Hepatic stellate cell (primary cell): Measurements from ENCODE around the gene OXTR.
"Not testable (repeated sequence)": the region's sequence is repeated elsewhere in the genome, so short reads cannot be mapped to it uniquely, and the experiment has no call there.

ENCODE experiments used
- DNase-seq: peaks from one replicate; pipeline ENCODE4 v3.0.0; 2011; ENCODE audit warnings: low spot score

OXTR gene

DNA sequence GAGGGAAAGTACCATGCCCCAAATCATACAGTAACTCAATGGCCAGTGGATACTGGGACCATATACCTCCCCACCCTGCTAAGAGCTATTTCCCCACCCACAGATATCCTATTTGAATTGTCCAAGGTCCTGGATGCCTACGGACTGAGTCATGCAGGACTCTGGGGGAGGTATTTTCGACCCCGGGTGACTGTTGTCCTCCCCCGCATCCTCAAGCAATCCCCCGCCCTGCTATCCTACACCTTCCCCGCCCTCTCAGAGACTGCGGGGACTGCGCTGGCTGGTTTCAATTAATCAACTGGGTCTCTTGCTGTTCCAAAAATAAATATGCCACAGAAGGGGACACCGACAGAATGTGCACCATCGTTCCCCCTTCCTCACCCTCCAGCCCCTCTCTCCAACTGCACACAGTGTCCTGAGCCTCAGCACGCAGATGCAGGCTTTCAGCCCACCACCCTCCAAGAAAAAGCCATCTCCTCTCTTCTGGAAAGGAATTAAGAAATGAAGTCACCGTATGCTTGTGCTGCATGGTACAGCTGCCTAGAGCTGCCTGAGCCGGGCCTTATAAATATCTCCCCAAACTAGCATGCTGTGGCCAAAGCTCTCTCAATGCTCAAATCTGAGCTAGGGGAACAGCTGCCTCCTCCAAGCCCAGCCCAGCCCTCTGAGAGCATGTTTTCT is 27.7 kb downstream of the OXTR start:
- peak; percentile 84 for DNase-seq

DNA sequence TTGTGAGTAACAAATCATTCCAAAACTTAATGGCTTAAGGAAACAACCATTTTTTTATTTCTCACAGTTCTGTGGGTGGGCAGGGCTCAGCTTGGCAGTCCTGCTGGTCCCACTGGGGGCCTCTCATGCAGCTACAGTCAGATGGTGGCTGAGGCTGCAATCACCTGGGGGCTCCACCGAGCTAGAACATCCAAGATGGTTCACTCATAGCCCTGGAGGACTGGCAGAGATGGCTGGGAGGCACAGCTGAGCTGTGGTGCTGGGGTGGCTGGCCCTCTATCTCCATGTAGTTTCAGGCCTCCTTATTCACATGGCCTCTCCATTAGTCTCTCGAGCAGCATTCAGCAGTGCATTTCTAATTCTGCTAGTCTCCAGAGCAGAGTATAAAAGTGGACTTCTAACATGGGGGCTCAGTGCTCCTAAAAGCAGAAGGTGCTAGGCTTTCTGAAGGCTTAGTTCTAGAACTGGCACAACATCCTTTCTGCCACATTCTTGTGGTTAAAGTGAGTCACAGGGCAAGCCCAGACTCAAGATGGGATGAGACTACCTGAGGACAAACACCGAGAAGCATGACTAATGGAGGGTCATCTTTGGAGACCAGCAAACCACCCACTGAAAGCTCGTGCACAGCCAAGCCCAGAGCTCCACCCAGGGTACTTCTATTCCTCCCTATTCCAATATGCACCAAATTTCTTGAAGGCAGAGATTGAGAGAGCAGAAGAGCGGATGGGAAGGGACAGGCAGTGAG is 29.5 kb downstream of the OXTR start:
- DNase-seq, result peak; percentile 66

- no peak for DNase-seq
These were observed 30.8 kb downstream of the OXTR start for GRCh38 chr3:8738639-8739038.

- no peak for DNase-seq
These were observed 31.6 kb downstream of the OXTR start for GRCh38 chr3:8737823-8738222.

DNA sequence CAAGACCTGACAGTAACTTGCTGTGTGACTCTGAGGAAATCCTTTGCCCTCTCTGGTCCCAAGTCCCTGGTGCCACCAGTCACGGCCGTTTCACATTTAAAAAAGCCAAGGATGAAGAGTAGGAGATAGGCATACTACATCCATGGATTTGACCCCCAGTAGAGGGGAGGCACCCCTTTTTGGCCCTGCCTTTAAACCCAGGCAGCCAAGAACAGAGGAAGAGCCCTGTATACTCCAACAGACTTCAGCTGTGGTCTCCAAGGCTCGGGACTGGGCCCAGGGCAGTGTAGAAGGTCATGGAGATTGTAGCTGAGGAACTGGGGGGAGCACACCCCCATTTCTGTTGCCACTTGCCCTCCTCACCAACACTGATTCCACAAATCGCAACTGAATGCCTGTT is 32.1 kb downstream of the OXTR start:
- DNase-seq, result no peak

DNA sequence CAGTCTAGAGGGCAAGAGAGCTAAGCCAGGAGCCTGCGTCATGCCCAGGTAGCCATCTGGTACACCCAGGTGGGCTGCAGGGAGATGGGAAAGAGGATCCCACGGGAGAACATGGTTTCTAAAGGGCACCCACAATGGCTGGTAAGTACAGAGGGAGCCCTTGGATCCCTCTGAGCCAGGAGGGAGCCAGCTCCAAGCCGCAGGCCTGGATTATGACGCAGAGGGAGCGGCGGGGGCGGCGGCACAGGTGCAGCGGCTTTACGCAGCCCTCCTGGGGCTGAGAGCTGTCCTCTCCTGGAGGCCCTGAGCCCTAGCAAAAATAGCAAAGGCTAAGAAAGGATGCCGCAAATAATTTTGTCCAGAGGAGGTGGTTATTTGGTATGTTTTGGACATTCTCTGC is 33.0 kb downstream of the OXTR start:
- DNase-seq, result no peak

DNA sequence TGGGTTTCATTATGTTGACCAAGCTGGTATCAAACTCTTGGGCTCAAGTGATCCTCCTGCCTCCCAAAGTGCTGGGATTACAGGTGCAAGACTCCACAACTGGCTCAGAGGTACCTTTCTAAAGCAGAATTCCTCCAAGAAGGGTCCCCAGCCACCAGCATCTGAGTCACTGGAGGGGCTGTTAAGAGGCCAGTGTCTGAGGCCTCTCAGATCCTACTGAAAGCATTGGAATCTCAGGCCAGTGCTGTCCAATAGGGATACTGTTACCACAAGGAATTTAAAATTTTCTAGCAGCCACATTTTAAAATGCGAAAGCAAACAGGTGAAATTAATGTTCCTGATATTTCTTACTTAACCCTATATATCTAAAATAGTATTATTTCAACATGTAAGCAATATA is 34.5 kb downstream of the OXTR start:
- no peak for DNase-seq

- DNase-seq, result no peak
These were observed 35.1 kb downstream of the OXTR start for GRCh38 chr3:8734137-8734878.

GRCh38 chr3:8733332-8734094 is 35.9 kb downstream of the OXTR start, which contains the start of gene CAV3:
Gene CAV3, plus strand, starts transcription at chr3:8733802. Its CDS starts 75 bp downstream, at chr3:8733877.
- DNase-seq, result no peak

GRCh38 chr3:8732413-8732812 is 37.0 kb downstream of the OXTR start:
- no peak for DNase-seq

DNA sequence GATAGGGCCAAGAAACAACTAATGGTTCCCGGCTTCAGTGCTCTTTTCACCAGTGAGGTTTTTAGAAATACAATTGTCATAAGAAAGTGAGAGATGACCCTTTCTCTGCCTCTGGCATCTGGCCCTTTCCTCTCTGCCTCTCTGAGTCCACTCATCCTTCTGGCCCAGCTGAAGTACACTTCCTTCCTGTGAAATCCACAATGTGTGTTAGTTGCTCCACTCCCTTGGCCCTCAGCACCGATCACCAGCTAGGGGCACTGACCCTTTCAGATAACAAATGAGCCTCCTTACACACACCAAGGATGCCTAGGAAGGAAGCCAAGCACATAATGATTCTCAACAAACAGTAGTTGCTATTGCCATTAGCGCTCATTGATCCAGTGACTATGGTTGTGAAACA is 38.8 kb downstream of the OXTR start:
- no peak for DNase-seq

DNA sequence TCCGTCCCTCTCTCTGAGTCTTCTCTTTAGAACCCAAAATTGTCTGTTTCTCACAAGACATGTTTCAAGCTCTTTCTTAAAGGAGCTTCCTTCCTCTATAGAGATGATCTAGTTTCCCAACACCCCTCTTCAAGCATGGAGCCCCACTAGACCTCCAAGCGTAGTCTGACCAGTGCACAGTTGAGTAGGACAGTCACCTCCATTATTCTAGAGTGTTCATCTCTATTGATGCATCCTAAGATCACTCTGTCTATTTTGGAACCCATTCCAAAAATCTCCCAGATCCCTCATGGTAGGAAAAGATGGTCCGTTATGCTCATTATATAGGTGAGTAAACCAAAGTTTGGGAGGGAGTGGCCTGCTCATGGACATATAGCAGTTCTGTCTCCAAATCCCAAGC is 39.9 kb downstream of the OXTR start:
- DNase-seq, result no peak

GRCh38 chr3:8727605-8728512 is 41.6 kb downstream of the OXTR start:
- no peak for DNase-seq

GRCh38 chr3:8724108-8724752 is 45.2 kb downstream of the OXTR start:
- DNase-seq, result no peak

- DNase-seq, result no peak
These were observed 45.8 kb downstream of the OXTR start for GRCh38 chr3:8723612-8724011.

GRCh38 chr3:8722808-8723207 is 46.6 kb downstream of the OXTR start:
- DNase-seq, result no peak

GRCh38 chr3:8715757-8716156 is 53.7 kb downstream of the OXTR start:
- DNase-seq, result not testable (repeated sequence)

- DNase-seq, result no peak
These were observed 55.3 kb downstream of the OXTR start for GRCh38 chr3:8713901-8714759.

DNA sequence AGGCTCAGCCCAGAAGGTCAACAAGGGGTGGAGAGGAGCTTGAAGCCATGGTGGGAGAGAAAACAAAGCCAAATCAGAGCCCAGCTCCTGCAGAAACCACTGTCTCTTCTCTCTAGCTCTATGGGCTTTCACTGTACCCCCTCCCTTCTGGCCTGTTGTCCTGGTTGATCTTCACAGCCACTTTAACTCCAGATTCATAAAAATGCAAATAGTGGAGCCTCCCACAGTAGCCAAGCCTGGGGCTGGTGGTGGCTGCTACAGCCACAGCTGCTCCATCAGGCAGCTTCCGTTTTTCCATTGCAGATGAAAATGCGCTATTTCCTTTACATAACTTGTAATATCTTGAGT is 56.5 kb downstream of the OXTR start:
- DNase-seq, result no peak
